ENCODE results near the gene MPZL1.
"Not testable (repeated sequence)": the region's sequence is repeated elsewhere in the genome, so short reads cannot be mapped to it uniquely, and the experiment has no call there.

Gene MPZL1

GRCh38 chr1:167819849-167820683 lies 98.3 kb downstream of the MPZL1 start:
- DNase-seq, result peak; percentile 84

- DNase-seq, result no peak
Observed at GRCh38 chr1:167820684-167821355, 99.0 kb downstream of the MPZL1 start.

GRCh38 chr1:167821356-167821685 lies 99.5 kb downstream of the MPZL1 start:
- no peak for DNase-seq

- DNase-seq, result no peak
Observed at GRCh38 chr1:167821969-167822685, 100.3 kb downstream of the MPZL1 start.

GRCh38 chr1:167824163-167824794 lies 102.5 kb downstream of the MPZL1 start:
- peak; percentile 8 for DNase-seq

GRCh38 chr1:167825419-167826079 lies 103.8 kb downstream of the MPZL1 start:
- no peak for DNase-seq

GRCh38 chr1:167826127-167826526 lies 104.3 kb downstream of the MPZL1 start:
- DNase-seq, result no peak

GRCh38 chr1:167829868-167830267 lies 108.1 kb downstream of the MPZL1 start:
- peak; percentile 13 for DNase-seq

- not testable (repeated sequence) for DNase-seq
Observed at GRCh38 chr1:167830668-167831067, 108.9 kb downstream of the MPZL1 start.

- DNase-seq, result no peak
Observed at GRCh38 chr1:167832693-167833092, 110.9 kb downstream of the MPZL1 start.

- DNase-seq, result no peak
Observed at GRCh38 chr1:167833904-167834303, 112.1 kb downstream of the MPZL1 start.

- DNase-seq, result no peak
Observed at GRCh38 chr1:167836197-167836596, 114.4 kb downstream of the MPZL1 start.

GRCh38 chr1:167837326-167837725 lies 115.5 kb downstream of the MPZL1 start:
- DNase-seq, result no peak

GRCh38 chr1:167839009-167839408 lies 117.2 kb downstream of the MPZL1 start:
- no peak for DNase-seq
